GM21360 (cell line): ENCODE measurements around the gene RND3.

Experiments used
- ATAC-seq: cut with Tn5 transposase; IDR thresholded peaks from one replicate; pipeline ENCODE4 v1.9.1; 2021; ENCODE audit warnings: mild to moderate bottlenecking, moderate library complexity; ENCODE audit not compliant: unreplicated experiment

The RND3 gene

GRCh38 chr2:150476809-150477302 lies 10.6 kb downstream of the RND3 start:
- ATAC-seq: no peak

GRCh38 chr2:150476286-150476685 lies 11.2 kb downstream of the RND3 start:
- no peak for ATAC-seq

GRCh38 chr2:150475479-150476250 lies 11.8 kb downstream of the RND3 start:
- no peak for ATAC-seq

- ATAC-seq: no peak
These were observed 13.0 kb downstream of the RND3 start for GRCh38 chr2:150474326-150475074.

GRCh38 chr2:150473767-150474166 lies 13.7 kb downstream of the RND3 start:
- ATAC-seq: no peak

- ATAC-seq: peak; percentile 65
These were observed 15.0 kb downstream of the RND3 start for GRCh38 chr2:150472511-150472899.

- ATAC-seq: no peak
These were observed 15.5 kb downstream of the RND3 start for GRCh38 chr2:150471813-150472510.

- no peak for ATAC-seq
These were observed 17.0 kb downstream of the RND3 start for GRCh38 chr2:150470435-150470834.

- no peak for ATAC-seq
These were observed 17.7 kb downstream of the RND3 start for GRCh38 chr2:150469706-150470274.

GRCh38 chr2:150468350-150468960 lies 19.0 kb downstream of the RND3 start:
- no peak for ATAC-seq

GRCh38 chr2:150467621-150467963 lies 19.9 kb downstream of the RND3 start:
- no peak for ATAC-seq

- ATAC-seq: no peak
These were observed 20.5 kb downstream of the RND3 start for GRCh38 chr2:150466741-150467620.

- no peak for ATAC-seq
These were observed 21.5 kb downstream of the RND3 start for GRCh38 chr2:150465703-150466569.

GRCh38 chr2:150464986-150465385 lies 22.5 kb downstream of the RND3 start:
- ATAC-seq: no peak

- no peak for ATAC-seq
These were observed 23.2 kb downstream of the RND3 start for GRCh38 chr2:150464270-150464669.

- ATAC-seq: no peak
These were observed 24.7 kb downstream of the RND3 start for GRCh38 chr2:150462770-150463169.

- no peak for ATAC-seq
These were observed 28.2 kb downstream of the RND3 start for GRCh38 chr2:150459281-150459680.

GRCh38 chr2:150450765-150451164 lies 36.7 kb downstream of the RND3 start:
- no peak for ATAC-seq

GRCh38 chr2:150449856-150450255 lies 37.6 kb downstream of the RND3 start:
- no peak for ATAC-seq
